Activated naive CD4-positive, alpha-beta T cell treated with anti-CD3 and anti-CD28 coated beads, Interleukin-2, amount 50 U/mL, for 24 hours (primary cell): ENCODE measurements around the gene PDLIM1.

Experiments
- H3K27ac Mint-ChIP-seq: one replicate; pipeline ENCODE4 v1.8.0; 2021; ENCODE audit warnings: mild to moderate bottlenecking, mixed read lengths
- H3K27me3 Mint-ChIP-seq: one replicate; pipeline ENCODE4 v1.8.0; 2021; ENCODE audit warnings: mixed read lengths
- H3K36me3 Mint-ChIP-seq: one replicate; pipeline ENCODE4 v1.8.0; 2021; ENCODE audit warnings: mixed read lengths
- H3K4me1 Mint-ChIP-seq: one replicate; pipeline ENCODE4 v1.8.0; 2021; ENCODE audit warnings: mixed read lengths
- H3K4me3 Mint-ChIP-seq: one replicate; pipeline ENCODE4 v1.8.0; 2021; ENCODE audit warnings: mild to moderate bottlenecking, mixed read lengths
- H3K9me3 Mint-ChIP-seq: one replicate; pipeline ENCODE4 v1.8.0; 2021; ENCODE audit warnings: mixed read lengths

PDLIM1 gene

GRCh38 chr10:95284807-95285206, 6.0 kb downstream of the PDLIM1 start:
- Mint-ChIP-seq H3K36me3 (no peaks in the 10 kb centered on the region), H3K9me3 (no peaks in the 10 kb centered on the region), H3K27ac (no peak overlapping the region), H3K4me1 (peaks cover 4% of the 10 kb centered on the region), H3K27me3 (peaks cover 18% of the 10 kb centered on the region), H3K4me3 (no peak overlapping the region)

DNA sequence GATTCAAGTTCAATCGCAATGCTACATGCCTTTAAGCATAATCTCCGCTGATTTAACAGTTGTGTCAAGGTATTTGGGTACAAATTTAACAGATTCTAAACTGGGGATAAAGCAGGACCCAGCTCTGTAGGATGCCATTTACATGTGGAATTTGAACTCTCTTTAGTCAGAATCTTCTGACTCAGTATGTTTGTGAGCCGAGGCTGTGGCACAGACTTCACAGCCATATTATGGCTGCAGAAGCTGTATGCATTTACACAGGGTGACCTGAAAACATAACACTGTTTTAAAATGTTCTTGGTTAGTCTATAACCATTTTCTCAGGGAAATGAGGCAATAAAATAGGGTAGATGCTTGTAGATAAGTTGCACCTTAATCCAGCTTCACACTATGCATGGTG, 8.7 kb downstream of the PDLIM1 start:
- Mint-ChIP-seq H3K9me3 (no peaks in the 10 kb centered on the region), H3K27me3 (peaks cover 7% of the 10 kb centered on the region), H3K36me3 (no peaks in the 10 kb centered on the region), H3K4me1 (no peaks in the 10 kb centered on the region), H3K4me3 (no peak overlapping the region), H3K27ac (no peak overlapping the region)

DNA sequence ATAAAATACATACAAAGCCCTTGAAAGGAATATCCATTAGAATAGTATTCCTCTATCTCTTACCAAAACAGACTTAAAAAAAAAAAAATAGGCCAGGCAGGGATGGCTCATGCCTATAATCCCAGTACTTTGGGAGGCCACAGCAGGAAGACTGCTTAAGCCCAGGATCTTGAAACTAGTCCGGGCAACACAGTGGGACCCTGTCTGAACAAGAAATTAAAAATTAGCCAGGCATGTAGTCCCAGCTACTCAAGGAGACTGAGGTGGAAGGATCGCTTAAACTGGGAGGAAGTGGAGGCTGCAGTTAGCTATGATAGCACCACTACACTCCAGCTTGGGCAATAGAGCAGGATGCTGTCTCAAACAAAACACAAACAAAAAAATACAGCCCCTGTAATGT, 9.6 kb downstream of the PDLIM1 start:
- H3K9me3 Mint-ChIP-seq: no peaks in the 10 kb centered on the region
- no peak overlapping the region for H3K27ac Mint-ChIP-seq
- H3K36me3 Mint-ChIP-seq: no peaks in the 10 kb centered on the region
- peaks cover 5% of the 10 kb centered on the region for H3K27me3 Mint-ChIP-seq
- no peaks in the 10 kb centered on the region for H3K4me1 Mint-ChIP-seq
- H3K4me3 Mint-ChIP-seq: no peak overlapping the region

DNA sequence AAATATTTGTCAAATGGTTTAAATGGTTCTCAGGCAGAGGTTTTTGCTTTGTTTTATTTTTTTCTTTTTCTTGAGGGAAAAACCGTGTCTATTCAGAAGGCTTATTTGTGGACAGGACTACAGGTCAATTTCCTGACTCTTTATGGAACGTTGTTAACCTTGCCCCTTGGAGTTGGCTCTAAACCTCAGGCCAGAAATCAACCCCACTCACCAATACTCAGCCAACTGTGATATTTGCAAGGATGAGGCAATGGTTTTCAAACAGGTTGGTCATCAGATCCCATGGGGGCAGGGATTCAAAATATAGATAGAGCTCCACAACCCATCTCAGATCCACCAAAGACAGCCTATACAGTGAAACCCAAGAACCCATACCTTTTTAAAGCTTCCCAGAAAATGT, 10.2 kb downstream of the PDLIM1 start:
- Mint-ChIP-seq H3K36me3 (no peaks in the 10 kb centered on the region), H3K4me1 (no peaks in the 10 kb centered on the region), H3K27me3 (peaks cover 3% of the 10 kb centered on the region), H3K4me3 (no peak overlapping the region), H3K9me3 (no peaks in the 10 kb centered on the region), H3K27ac (no peak overlapping the region)

DNA sequence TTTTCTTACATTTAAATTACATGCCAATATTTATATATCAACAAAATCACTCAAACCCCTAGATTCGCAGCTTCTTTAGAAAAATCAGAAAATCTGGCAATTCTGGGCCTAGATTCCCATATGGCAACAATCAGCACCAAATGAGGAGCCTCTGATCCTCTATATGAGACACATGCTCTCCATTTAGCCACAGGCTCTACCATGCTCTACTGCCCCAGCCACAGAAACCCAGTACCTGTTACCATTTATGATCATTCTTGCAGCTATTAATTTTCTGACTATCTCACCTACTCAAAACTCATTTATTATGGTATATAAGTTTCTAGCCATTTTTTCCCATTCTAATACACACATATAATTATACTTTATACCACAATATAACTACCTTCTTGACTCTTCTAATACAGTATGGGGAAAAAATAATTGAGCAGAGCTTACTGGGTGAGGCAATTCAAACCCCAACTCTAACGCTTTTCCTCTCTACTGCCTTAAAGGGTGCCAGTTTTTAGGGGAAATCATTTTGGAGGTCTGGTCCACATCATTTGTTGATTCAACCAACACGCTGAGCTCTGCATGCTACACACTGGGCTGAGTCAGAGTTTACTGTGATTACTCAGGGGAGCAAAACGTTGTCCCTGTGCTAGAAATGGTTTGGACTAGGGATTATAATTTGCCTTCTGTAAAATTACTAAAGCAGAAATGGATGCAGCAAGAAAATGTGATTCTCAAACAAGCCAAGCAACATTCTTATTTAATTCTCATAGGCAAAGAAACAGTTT, 11.6 kb downstream of the PDLIM1 start:
- Mint-ChIP-seq H3K36me3 (no peaks in the 10 kb centered on the region), H3K27ac (no peak overlapping the region), H3K4me1 (no peaks in the 10 kb centered on the region), H3K27me3 (no peaks in the 10 kb centered on the region), H3K4me3 (no peak overlapping the region), H3K9me3 (no peaks in the 10 kb centered on the region)

GRCh38 chr10:95278061-95278988, 12.5 kb downstream of the PDLIM1 start:
- H3K4me1 Mint-ChIP-seq: no peaks in the 10 kb centered on the region
- no peak overlapping the region for H3K27ac Mint-ChIP-seq
- no peaks in the 10 kb centered on the region for H3K27me3 Mint-ChIP-seq
- H3K4me3 Mint-ChIP-seq: no peak overlapping the region
- no peaks in the 10 kb centered on the region for H3K36me3 Mint-ChIP-seq
- H3K9me3 Mint-ChIP-seq: no peaks in the 10 kb centered on the region

- Mint-ChIP-seq H3K4me1 (no peaks in the 10 kb centered on the region), H3K9me3 (no peaks in the 10 kb centered on the region), H3K4me3 (no peak overlapping the region), H3K27ac (no peak overlapping the region), H3K36me3 (no peaks in the 10 kb centered on the region), H3K27me3 (no peaks in the 10 kb centered on the region)
Measured at GRCh38 chr10:95277614-95278013, 13.2 kb downstream of the PDLIM1 start.

GRCh38 chr10:95277201-95277570, 13.6 kb downstream of the PDLIM1 start:
- H3K4me1 Mint-ChIP-seq: no peaks in the 10 kb centered on the region
- no peaks in the 10 kb centered on the region for H3K36me3 Mint-ChIP-seq
- H3K27ac Mint-ChIP-seq: no peak overlapping the region
- no peak overlapping the region for H3K4me3 Mint-ChIP-seq
- no peaks in the 10 kb centered on the region for H3K27me3 Mint-ChIP-seq
- H3K9me3 Mint-ChIP-seq: no peaks in the 10 kb centered on the region

GRCh38 chr10:95276367-95277200, 14.2 kb downstream of the PDLIM1 start:
- H3K9me3 Mint-ChIP-seq: no peaks in the 10 kb centered on the region
- H3K36me3 Mint-ChIP-seq: no peaks in the 10 kb centered on the region
- no peak overlapping the region for H3K4me3 Mint-ChIP-seq
- H3K27ac Mint-ChIP-seq: no peak overlapping the region
- H3K4me1 Mint-ChIP-seq: no peaks in the 10 kb centered on the region
- H3K27me3 Mint-ChIP-seq: no peaks in the 10 kb centered on the region

GRCh38 chr10:95275726-95276366, 15.0 kb downstream of the PDLIM1 start:
- no peaks in the 10 kb centered on the region for H3K27me3 Mint-ChIP-seq
- H3K36me3 Mint-ChIP-seq: no peaks in the 10 kb centered on the region
- H3K4me3 Mint-ChIP-seq: no peak overlapping the region
- no peaks in the 10 kb centered on the region for H3K9me3 Mint-ChIP-seq
- H3K4me1 Mint-ChIP-seq: no peaks in the 10 kb centered on the region
- H3K27ac Mint-ChIP-seq: no peak overlapping the region

GRCh38 chr10:95273393-95274312, 17.1 kb downstream of the PDLIM1 start:
- no peaks in the 10 kb centered on the region for H3K27me3 Mint-ChIP-seq
- no peaks in the 10 kb centered on the region for H3K36me3 Mint-ChIP-seq
- no peak overlapping the region for H3K4me3 Mint-ChIP-seq
- no peaks in the 10 kb centered on the region for H3K9me3 Mint-ChIP-seq
- no peaks in the 10 kb centered on the region for H3K4me1 Mint-ChIP-seq
- H3K27ac Mint-ChIP-seq: no peak overlapping the region

GRCh38 chr10:95268438-95268837, 22.4 kb downstream of the PDLIM1 start:
- Mint-ChIP-seq H3K4me3 (no peak overlapping the region), H3K36me3 (no peaks in the 10 kb centered on the region), H3K27ac (no peak overlapping the region), H3K9me3 (no peaks in the 10 kb centered on the region), H3K4me1 (no peaks in the 10 kb centered on the region), H3K27me3 (no peaks in the 10 kb centered on the region)

- Mint-ChIP-seq H3K4me1 (no peaks in the 10 kb centered on the region), H3K27me3 (peaks cover 3% of the 10 kb centered on the region), H3K4me3 (no peak overlapping the region), H3K9me3 (no peaks in the 10 kb centered on the region), H3K27ac (no peak overlapping the region), H3K36me3 (no peaks in the 10 kb centered on the region)
Measured at GRCh38 chr10:95267251-95267650, 23.6 kb downstream of the PDLIM1 start.

- Mint-ChIP-seq H3K4me3 (no peak overlapping the region), H3K27me3 (peaks cover 3% of the 10 kb centered on the region), H3K36me3 (no peaks in the 10 kb centered on the region), H3K27ac (no peak overlapping the region), H3K9me3 (no peaks in the 10 kb centered on the region), H3K4me1 (no peaks in the 10 kb centered on the region)
Measured at GRCh38 chr10:95266674-95267095, 24.1 kb downstream of the PDLIM1 start.
